SK-N-SH treated with all-trans-retinoic acid at 6 μM for 48 hours (cell line): ENCODE measurements around the gene SDR39U1.
A peak's percentile ranks its signal among the peaks of the same experiment; 100 is the strongest.

Experiments used
- ATAC-seq: fragments of 200-7000 bp; cut with Tn5 transposase; 3 replicates; pipeline ENCODE4 v1.9.1; 2020; ENCODE audit warnings: mild to moderate bottlenecking, moderate library complexity
- ARNTL ChIP-seq: fragments of 450-650 bp; formaldehyde crosslinking; IDR thresholded peaks from 2 replicates; pipeline ENCODE4 v1.5.0; 2020; ENCODE audit warnings: low read depth, mild to moderate bottlenecking, moderate library complexity, borderline replicate concordance
- CREB5 ChIP-seq: fragments of 250-450 bp; sonication (Bioruptor Pico); IDR thresholded peaks from 2 replicates; pipeline ENCODE4 v1.5.1; 2020; ENCODE audit warnings: low read depth, mild to moderate bottlenecking, moderate library complexity
- CSDC2 ChIP-seq: fragments of 250-450 bp; sonication (Bioruptor Pico); IDR thresholded peaks from 2 replicates; pipeline ENCODE4 v1.5.0; 2020; ENCODE audit warnings: mild to moderate bottlenecking, moderate library complexity
- CSRNP3 ChIP-seq: fragments of 250-450 bp; sonication (Bioruptor Pico); IDR thresholded peaks from 2 replicates; pipeline ENCODE4 v1.5.1; 2021; ENCODE audit warnings: mild to moderate bottlenecking, moderate library complexity
- ESRRG ChIP-seq: fragments of 250-450 bp; sonication (Bioruptor Pico); IDR thresholded peaks from 2 replicates; pipeline ENCODE4 v1.6.1; 2021; ENCODE audit warnings: mild to moderate bottlenecking
- GLIS3 ChIP-seq: fragments of 250-450 bp; sonication (Bioruptor Pico); IDR thresholded peaks from 2 replicates; pipeline ENCODE4 v1.5.0; 2020; ENCODE audit warnings: mild to moderate bottlenecking, moderate library complexity
- ISL1 ChIP-seq: fragments of 250-450 bp; sonication (Bioruptor Pico); IDR thresholded peaks from 2 replicates; pipeline ENCODE4 v2.1.2; 2022; ENCODE audit warnings: mild to moderate bottlenecking, moderate library complexity
- OSR1 ChIP-seq: fragments of 250-450 bp; sonication (Bioruptor Pico); IDR thresholded peaks from 2 replicates; pipeline ENCODE4 v1.8.0; 2022; ENCODE audit warnings: moderate library complexity, mild to moderate bottlenecking, inconsistent platforms
- POU6F1 ChIP-seq: fragments of 250-450 bp; sonication (Bioruptor Pico); IDR thresholded peaks from 2 replicates; pipeline ENCODE4 v1.8.0; 2021; ENCODE audit warnings: low read depth, mild to moderate bottlenecking, moderate library complexity, borderline replicate concordance
- PPARA ChIP-seq: fragments of 250-450 bp; sonication (Bioruptor Pico); IDR thresholded peaks from 2 replicates; pipeline ENCODE4 v1.5.0; 2020; ENCODE audit warnings: mild to moderate bottlenecking, borderline replicate concordance
- TCF4 ChIP-seq: fragments of 250-450 bp; sonication (Bioruptor Pico); IDR thresholded peaks from 2 replicates; pipeline ENCODE4 v1.8.0; 2021; ENCODE audit warnings: mild to moderate bottlenecking, moderate library complexity, borderline replicate concordance
- TOX ChIP-seq: fragments of 250-450 bp; sonication (Bioruptor Pico); IDR thresholded peaks from 2 replicates; pipeline ENCODE4 v1.8.0; 2021; ENCODE audit warnings: mild to moderate bottlenecking, moderate library complexity, borderline replicate concordance
- ZC3H10 ChIP-seq: fragments of 250-450 bp; sonication (Bioruptor Pico); IDR thresholded peaks from 2 replicates; pipeline ENCODE4 v1.5.1; 2021; ENCODE audit warnings: mild to moderate bottlenecking, moderate library complexity
- ZFP30 ChIP-seq: fragments of 450-650 bp; formaldehyde crosslinking; IDR thresholded peaks from 2 replicates; pipeline ENCODE4 v1.5.0; 2022; ENCODE audit warnings: mild to moderate bottlenecking, moderate library complexity
- ZNF565 ChIP-seq: fragments of 450-650 bp; formaldehyde crosslinking; conservative IDR thresholded peaks from 2 replicates; pipeline ENCODE4 v1.5.0; 2020; ENCODE audit warnings: low read depth, mild to moderate bottlenecking, moderate library complexity
- ZNF70 ChIP-seq: fragments of 450-650 bp; formaldehyde crosslinking; IDR thresholded peaks from 2 replicates; pipeline ENCODE4 v1.5.0; 2020; ENCODE audit warnings: mild to moderate bottlenecking, moderate library complexity
- ZNF8 ChIP-seq: fragments of 450-650 bp; formaldehyde crosslinking; IDR thresholded peaks from 2 replicates; pipeline ENCODE4 v1.5.0; 2020; ENCODE audit warnings: mild to moderate bottlenecking, moderate library complexity
- TF ChIP-seq, protein P1 (sequence below): fragments of 250-450 bp; sonication (Bioruptor Pico); IDR thresholded peaks from 2 replicates; pipeline ENCODE4 v1.5.0; 2020; ENCODE audit warnings: mild to moderate bottlenecking, moderate library complexity

Gene SDR39U1

GRCh38 chr14:24414732-24415420, 27.7 kb downstream of the SDR39U1 start:
- TF ChIP-seq POU6F1 (CRISPR knock-in tag): no peak
- TF ChIP-seq, protein P1, sequence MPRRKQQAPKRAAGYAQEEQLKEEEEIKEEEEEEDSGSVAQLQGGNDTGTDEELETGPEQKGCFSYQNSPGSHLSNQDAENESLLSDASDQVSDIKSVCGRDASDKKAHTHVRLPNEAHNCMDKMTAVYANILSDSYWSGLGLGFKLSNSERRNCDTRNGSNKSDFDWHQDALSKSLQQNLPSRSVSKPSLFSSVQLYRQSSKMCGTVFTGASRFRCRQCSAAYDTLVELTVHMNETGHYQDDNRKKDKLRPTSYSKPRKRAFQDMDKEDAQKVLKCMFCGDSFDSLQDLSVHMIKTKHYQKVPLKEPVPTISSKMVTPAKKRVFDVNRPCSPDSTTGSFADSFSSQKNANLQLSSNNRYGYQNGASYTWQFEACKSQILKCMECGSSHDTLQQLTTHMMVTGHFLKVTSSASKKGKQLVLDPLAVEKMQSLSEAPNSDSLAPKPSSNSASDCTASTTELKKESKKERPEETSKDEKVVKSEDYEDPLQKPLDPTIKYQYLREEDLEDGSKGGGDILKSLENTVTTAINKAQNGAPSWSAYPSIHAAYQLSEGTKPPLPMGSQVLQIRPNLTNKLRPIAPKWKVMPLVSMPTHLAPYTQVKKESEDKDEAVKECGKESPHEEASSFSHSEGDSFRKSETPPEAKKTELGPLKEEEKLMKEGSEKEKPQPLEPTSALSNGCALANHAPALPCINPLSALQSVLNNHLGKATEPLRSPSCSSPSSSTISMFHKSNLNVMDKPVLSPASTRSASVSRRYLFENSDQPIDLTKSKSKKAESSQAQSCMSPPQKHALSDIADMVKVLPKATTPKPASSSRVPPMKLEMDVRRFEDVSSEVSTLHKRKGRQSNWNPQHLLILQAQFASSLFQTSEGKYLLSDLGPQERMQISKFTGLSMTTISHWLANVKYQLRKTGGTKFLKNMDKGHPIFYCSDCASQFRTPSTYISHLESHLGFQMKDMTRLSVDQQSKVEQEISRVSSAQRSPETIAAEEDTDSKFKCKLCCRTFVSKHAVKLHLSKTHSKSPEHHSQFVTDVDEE: no peak
- TF ChIP-seq ARNTL: no peak
- no peak for TF ChIP-seq ZFP30 (CRISPR knock-in tag)
- no peak for TF ChIP-seq OSR1
- ATAC-seq: no peak

DNA sequence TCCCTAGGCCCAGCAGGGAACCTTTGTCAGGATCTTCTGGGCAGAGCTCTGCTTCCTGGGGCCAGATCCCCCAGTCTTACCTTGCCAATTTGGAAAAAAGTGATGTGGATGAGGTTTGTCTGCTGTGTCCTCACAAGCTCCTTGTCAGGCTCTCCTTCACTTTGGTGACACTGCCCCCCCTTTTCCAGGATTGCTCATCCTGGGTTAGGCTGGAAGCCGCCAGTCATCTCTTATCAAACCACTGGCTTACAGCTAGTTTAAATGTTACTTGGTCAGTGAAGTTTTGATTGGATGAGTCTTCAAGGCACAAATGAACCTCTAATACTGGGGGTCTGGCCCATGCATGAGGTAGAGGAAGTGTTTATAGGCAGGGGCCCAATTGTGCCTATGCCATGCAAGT, 28.5 kb downstream of the SDR39U1 start:
- TF ChIP-seq GLIS3 (CRISPR knock-in tag): no peak
- no peak for TF ChIP-seq ZNF565 (CRISPR knock-in tag)
- no peak for TF ChIP-seq ZFP30 (CRISPR knock-in tag)
- no peak for TF ChIP-seq PPARA
- TF ChIP-seq, protein P1: no peak
- no peak for TF ChIP-seq TCF4 (CRISPR knock-in tag)
- TF ChIP-seq ZNF70 (CRISPR knock-in tag): no peak
- no peak for TF ChIP-seq CREB5 (CRISPR knock-in tag)
- TF ChIP-seq CSRNP3 (CRISPR knock-in tag): no peak
- no peak for TF ChIP-seq ESRRG
- no peak for ATAC-seq

DNA sequence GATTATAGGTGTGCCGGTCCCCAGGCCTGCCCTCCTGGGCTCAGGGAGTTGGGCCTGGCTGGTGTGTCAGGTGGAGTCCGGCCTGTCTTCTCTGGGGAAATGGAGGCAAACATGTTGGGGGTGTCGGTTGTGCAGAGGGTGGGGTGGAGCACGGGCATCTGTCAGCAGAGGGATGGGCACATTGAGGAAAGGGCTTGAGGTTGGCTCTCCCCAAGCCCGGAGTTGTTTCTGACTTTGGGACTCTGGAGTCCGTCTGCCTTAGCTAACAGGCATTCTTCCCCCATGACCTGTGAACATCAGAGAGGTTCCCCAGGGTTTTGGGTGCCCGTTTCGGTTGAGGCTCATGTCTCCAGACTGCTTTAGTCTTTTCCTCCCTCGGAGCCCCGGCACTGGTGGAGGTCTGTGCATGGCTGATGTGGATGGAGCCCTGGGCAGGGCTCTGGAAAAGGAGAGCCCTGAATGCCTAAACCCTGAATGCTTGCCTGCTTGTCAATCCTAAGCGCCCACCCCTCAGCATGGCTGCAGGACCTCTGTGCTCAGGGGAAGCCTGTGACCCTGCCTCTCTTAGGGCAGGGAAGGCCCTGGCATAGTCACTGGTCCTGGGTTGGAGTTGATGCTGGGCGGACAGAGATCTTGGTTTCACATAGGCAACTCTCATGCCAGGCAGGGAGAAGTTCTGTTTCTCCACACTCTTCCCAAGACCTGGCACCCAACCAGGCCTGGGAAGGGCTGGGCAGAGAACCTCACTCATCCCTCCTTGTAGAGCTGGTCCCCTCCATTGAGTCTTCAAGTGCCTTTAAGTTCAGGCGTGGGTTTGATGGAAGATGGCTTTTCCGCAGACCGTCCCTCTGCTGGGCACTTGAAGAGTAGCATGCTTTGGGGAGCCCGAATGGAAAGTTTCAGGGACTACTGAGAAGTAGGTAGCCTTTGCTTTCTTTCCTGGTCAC, 30.9 kb downstream of the SDR39U1 start:
- ATAC-seq: peak; percentile 86
- TF ChIP-seq PPARA (no peak), ZC3H10 (CRISPR knock-in tag) (no peak), TCF4 (CRISPR knock-in tag) (no peak), ZFP30 (CRISPR knock-in tag) (no peak), CSDC2 (no peak), ZNF8 (CRISPR knock-in tag) (no peak), ZNF70 (CRISPR knock-in tag) (no peak), OSR1 (no peak), ISL1 (CRISPR knock-in tag) (no peak), TOX (CRISPR knock-in tag) (no peak), ARNTL (no peak)
- TF ChIP-seq, protein P1: no peak
